Uterus (tissue), 2 donors: ENCODE data around the gene C11orf21.

Experiments used
- POLR2A ChIP-seq, 2 donors: fragments of 450-650 bp; IDR thresholded peaks; one replicate each; pipeline ENCODE4 v1.6.1; 2016; ENCODE audit warnings: antibody characterized with exemption in 2 of 2, mild to moderate bottlenecking in 1 of 2, moderate library complexity in 1 of 2
- TF ChIP-seq, protein P1 (sequence below), 4 experiments: fragments of 200-600 bp in 2 of 4; fragments of 450-650 bp in 2 of 4; sonication (generic) in 2 of 4; IDR thresholded peaks; one replicate each; pipeline ENCODE4 v1.5.1; 2016 to 2019; ENCODE audit warnings: antibody characterized with exemption in 4 of 4, mild to moderate bottlenecking in 2 of 4, moderate library complexity in 1 of 4

DNA sequence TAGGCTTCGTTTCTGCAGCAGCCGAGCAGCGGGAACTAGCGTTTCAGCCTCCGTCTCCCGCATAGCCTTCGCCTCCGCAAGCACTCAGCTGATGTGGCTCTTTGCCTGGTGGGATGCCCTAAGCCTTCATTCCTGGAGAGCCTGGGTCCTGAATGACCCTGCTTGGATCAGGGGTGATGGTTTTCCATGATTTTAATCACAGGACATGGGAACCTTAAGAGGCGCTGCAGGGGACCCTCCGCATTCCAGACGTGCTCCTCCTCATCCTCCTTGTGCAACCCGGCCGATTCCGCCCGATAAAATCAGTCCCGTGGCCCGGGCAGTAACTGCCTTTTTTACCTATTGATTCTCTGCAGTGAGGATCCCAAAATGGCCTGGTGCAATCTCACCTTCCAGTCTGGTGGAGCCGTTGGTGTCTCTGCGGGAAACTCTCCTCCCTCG is 8.2 kb downstream of the C11orf21 start:
- TF ChIP-seq, protein P1, sequence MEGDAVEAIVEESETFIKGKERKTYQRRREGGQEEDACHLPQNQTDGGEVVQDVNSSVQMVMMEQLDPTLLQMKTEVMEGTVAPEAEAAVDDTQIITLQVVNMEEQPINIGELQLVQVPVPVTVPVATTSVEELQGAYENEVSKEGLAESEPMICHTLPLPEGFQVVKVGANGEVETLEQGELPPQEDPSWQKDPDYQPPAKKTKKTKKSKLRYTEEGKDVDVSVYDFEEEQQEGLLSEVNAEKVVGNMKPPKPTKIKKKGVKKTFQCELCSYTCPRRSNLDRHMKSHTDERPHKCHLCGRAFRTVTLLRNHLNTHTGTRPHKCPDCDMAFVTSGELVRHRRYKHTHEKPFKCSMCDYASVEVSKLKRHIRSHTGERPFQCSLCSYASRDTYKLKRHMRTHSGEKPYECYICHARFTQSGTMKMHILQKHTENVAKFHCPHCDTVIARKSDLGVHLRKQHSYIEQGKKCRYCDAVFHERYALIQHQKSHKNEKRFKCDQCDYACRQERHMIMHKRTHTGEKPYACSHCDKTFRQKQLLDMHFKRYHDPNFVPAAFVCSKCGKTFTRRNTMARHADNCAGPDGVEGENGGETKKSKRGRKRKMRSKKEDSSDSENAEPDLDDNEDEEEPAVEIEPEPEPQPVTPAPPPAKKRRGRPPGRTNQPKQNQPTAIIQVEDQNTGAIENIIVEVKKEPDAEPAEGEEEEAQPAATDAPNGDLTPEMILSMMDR (IDR thresholded peaks at IDR 0.05), result no peak
- no peak for TF ChIP-seq POLR2A (IDR thresholded peaks at IDR 0.05)
